KOPT-K1 (cell line): ENCODE results near the gene SLC6A7.

Experiments
- H3K27ac ChIP-seq: fragments of 200-600 bp; sonication (generic); 2 replicates; pipeline ENCODE4 v1.5.1; 2016; ENCODE audit warnings: antibody characterized with exemption, mild to moderate bottlenecking, low read depth, low read length; ENCODE audit not compliant: poor library complexity, severe bottlenecking
- H3K36me3 ChIP-seq: fragments of 200-600 bp; sonication (generic); 2 replicates; pipeline ENCODE4 v1.5.1; 2017; ENCODE audit warnings: antibody characterized with exemption, mild to moderate bottlenecking, low read length, moderate library complexity; ENCODE audit not compliant: insufficient read depth
- H3K9me3 ChIP-seq: fragments of 200-600 bp; sonication (generic); 2 replicates; pipeline ENCODE4 v1.5.1; 2017; ENCODE audit warnings: antibody characterized with exemption, low read length, mild to moderate bottlenecking; ENCODE audit not compliant: insufficient read depth, poor library complexity, severe bottlenecking

Gene SLC6A7

GRCh38 chr5:150152636-150153462 is 37.0 kb upstream of the SLC6A7 start:
- Histone ChIP-seq H3K36me3 (no peaks in the 10 kb centered on the region), H3K9me3 (no peaks in the 10 kb centered on the region), H3K27ac (no peak overlapping the region)

GRCh38 chr5:150153483-150153882 is 36.4 kb upstream of the SLC6A7 start:
- Histone ChIP-seq H3K27ac (no peak overlapping the region), H3K9me3 (no peaks in the 10 kb centered on the region), H3K36me3 (no peaks in the 10 kb centered on the region)

GRCh38 chr5:150153957-150154617 is 35.8 kb upstream of the SLC6A7 start:
- H3K36me3 ChIP-seq: no peaks in the 10 kb centered on the region
- H3K9me3 ChIP-seq: no peaks in the 10 kb centered on the region
- H3K27ac ChIP-seq: no peak overlapping the region

- Histone ChIP-seq H3K36me3 (no peaks in the 10 kb centered on the region), H3K27ac (no peak overlapping the region), H3K9me3 (no peaks in the 10 kb centered on the region)
Measured at GRCh38 chr5:150154618-150155128, 35.2 kb upstream of the SLC6A7 start.

- Histone ChIP-seq H3K27ac (no peak within 1 kb of the TSS), H3K9me3 (no peaks in the 10 kb centered on the region), H3K36me3 (no peaks in the 10 kb centered on the region)
Measured at GRCh38 chr5:150155258-150156026, 34.4 kb upstream of the SLC6A7 start, which contains the start of gene PDGFRB. PDGFRB (minus strand) TSS chr5:150155845; CDS start chr5:150137047, 18,798 bp downstream.

- Histone ChIP-seq H3K36me3 (no peaks in the 10 kb centered on the region), H3K27ac (no peak overlapping the region), H3K9me3 (no peaks in the 10 kb centered on the region)
Measured at GRCh38 chr5:150156027-150156368, 33.9 kb upstream of the SLC6A7 start.

- no peaks in the 10 kb centered on the region for H3K9me3 ChIP-seq
- H3K27ac ChIP-seq: no peak overlapping the region
- no peaks in the 10 kb centered on the region for H3K36me3 ChIP-seq
Measured at GRCh38 chr5:150156540-150156939, 33.3 kb upstream of the SLC6A7 start.

GRCh38 chr5:150157168-150157567 is 32.7 kb upstream of the SLC6A7 start:
- Histone ChIP-seq H3K27ac (no peak overlapping the region), H3K36me3 (no peaks in the 10 kb centered on the region), H3K9me3 (no peaks in the 10 kb centered on the region)

GRCh38 chr5:150158170-150158949 is 31.5 kb upstream of the SLC6A7 start:
- Histone ChIP-seq H3K27ac (no peak overlapping the region), H3K36me3 (no peaks in the 10 kb centered on the region)

GRCh38 chr5:150159031-150159430 is 30.8 kb upstream of the SLC6A7 start:
- Histone ChIP-seq H3K27ac (no peak overlapping the region), H3K9me3 (no peaks in the 10 kb centered on the region), H3K36me3 (no peaks in the 10 kb centered on the region)

More at GRCh38 chr5:150158170-150158949, 31.5 kb upstream of the SLC6A7 start:
- no peaks in the 10 kb centered on the region for H3K9me3 ChIP-seq

- Histone ChIP-seq H3K27ac (no peak overlapping the region), H3K36me3 (no peaks in the 10 kb centered on the region), H3K9me3 (no peaks in the 10 kb centered on the region)
Measured at GRCh38 chr5:150159741-150160179, 30.1 kb upstream of the SLC6A7 start.

- no peaks in the 10 kb centered on the region for H3K9me3 ChIP-seq
- H3K27ac ChIP-seq: no peak overlapping the region
- no peaks in the 10 kb centered on the region for H3K36me3 ChIP-seq
Measured at GRCh38 chr5:150160448-150161081, 29.3 kb upstream of the SLC6A7 start.

- Histone ChIP-seq H3K27ac (no peak overlapping the region), H3K36me3 (no peaks in the 10 kb centered on the region), H3K9me3 (no peaks in the 10 kb centered on the region)
Measured at GRCh38 chr5:150161242-150162141, 28.4 kb upstream of the SLC6A7 start.
